Cerebellar cortex (tissue), 1 donor: ENCODE data around the gene CACHD1.
A peak's percentile ranks its signal among the peaks of the same experiment; 100 is the strongest.
"Not testable (repeated sequence)": the region's sequence is repeated elsewhere in the genome, so short reads cannot be mapped to it uniquely, and the experiment has no call there.

Experiments used
- DNase-seq: peaks from one replicate; pipeline ENCODE4 v3.0.0-alpha.2; 2015; ENCODE audit warnings: low spot score

Gene CACHD1

DNA sequence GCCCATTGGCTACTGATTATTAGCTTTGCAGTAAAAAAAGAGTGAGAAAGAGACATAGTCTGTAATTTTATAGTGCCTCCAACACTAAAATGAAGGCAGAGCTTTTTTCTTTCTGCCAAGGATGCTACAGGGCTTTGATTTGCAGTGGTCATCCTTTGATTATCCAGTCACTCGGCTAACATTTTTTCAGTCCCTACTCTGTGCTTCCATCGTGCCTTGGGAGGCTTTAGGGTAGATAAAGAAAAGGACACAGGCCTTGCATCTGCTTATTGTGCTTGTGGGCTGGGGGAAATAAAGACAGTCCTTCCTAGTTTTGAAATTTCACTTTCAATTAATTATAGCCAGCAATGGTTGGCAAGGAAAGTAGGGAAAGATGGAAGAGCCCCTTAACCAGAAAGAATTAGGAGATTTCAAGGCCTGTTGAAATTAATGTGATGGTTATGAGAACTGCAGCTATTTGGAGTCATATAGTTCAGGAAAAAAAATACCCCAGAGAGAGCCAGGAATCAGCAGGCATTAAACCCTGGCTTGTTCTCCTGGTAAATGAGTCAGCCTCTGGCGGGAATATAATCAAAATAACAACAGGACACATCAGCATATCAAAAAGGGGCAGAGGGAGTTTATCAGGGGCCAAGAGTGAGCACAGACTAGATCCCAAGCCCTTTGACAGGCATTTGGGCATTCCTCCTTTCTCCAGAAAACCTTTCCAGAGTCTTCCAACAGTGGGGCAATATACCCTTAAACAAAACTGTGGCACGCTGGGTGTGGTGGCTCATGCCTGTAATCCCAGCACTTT, 27.4 kb downstream of the CACHD1 start:
- DNase-seq: no peak

DNA sequence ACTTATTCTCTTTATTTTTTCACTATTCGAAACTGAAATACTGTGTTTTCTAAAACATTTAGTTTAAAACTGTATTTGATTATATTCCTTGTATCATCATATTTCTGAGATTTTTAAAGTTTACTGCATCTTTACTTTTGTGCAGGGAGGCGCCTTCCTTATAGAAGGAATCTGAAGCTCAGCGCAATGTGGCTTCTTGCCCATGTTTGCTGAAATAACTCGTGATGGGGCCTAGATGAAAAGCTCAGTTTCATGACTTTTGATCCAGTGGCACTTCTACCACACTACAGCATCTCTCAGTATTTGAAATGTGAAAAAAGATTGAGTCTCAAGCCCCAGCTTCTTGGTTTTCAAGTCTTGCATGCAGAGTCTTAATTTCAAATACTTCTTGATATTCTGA, 28.4 kb downstream of the CACHD1 start:
- no peak for DNase-seq

DNA sequence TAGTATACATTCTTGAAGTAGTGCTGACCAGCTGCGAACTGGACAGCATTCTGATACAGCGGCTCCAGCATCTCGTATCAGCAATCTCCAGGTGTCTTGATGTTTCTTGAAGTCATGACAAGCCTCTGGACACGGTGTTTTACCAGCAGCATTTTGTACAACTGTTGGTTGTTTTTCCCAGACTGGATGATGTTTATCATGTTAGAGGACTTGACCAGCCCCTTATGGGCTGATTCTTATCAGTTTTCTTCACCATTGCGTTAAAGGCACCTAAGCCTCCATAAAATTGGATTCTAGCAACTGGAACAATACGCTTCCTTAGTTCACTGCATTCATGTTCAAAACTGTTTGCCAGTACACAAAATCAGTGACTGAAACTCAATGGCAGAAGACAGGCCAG, 29.1 kb downstream of the CACHD1 start:
- no peak for DNase-seq

DNA sequence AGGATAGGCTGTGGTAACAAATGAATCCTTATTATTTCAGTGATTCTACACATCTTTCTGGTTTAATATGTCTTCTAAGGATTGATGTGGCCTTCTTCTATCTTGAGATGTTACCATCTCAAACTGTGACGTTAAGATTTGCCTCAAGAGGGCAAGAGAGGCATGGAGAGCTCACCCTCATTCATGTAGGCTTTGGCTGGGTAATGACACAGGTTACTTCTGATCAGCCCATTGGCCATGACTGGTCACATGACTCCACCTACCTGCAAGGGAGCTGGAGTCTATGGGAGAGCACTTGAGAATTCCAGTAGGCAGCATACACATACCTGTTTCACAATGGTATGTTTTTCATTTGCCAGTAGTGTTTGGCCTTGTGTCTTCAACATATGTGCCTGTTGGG, 30.0 kb downstream of the CACHD1 start:
- DNase-seq: no peak

DNA sequence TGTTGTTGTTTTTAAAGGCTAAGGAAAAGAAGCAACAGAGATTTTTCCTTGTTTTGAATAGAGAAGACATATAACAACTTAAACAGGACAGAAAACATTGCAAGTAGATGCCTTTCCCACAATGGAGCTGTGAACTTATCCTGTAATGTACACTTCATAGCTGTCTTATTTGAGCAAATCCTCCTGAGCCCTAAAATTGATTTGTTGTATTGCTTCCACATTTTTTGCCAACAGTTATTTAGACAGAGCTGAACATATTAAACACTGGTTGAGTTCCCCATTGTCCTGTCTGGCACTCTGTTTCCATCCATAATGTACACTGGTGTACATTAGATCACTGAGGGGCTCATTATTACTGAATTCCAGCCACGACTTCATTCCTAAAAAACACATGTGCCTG, 32.2 kb downstream of the CACHD1 start:
- DNase-seq: no peak

DNA sequence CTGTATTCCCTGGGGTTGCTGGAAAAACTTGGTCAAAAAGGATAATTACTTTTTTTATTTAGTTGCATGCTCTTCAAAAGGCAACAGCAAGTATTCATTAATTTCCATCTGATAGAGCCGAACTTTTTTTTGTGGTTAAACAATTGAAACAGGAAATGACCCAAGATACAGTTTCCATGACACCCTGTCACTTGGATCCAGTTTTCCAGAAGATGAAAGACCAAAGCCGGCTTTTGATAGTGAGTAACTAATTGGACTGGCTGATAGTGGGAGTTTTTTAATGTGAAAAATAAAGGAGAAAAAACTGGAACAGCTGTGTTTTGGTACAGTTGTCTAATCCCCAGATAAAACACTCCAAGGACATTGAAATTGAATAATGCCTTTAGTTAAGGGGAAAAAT, 33.0 kb downstream of the CACHD1 start:
- no peak for DNase-seq

DNA sequence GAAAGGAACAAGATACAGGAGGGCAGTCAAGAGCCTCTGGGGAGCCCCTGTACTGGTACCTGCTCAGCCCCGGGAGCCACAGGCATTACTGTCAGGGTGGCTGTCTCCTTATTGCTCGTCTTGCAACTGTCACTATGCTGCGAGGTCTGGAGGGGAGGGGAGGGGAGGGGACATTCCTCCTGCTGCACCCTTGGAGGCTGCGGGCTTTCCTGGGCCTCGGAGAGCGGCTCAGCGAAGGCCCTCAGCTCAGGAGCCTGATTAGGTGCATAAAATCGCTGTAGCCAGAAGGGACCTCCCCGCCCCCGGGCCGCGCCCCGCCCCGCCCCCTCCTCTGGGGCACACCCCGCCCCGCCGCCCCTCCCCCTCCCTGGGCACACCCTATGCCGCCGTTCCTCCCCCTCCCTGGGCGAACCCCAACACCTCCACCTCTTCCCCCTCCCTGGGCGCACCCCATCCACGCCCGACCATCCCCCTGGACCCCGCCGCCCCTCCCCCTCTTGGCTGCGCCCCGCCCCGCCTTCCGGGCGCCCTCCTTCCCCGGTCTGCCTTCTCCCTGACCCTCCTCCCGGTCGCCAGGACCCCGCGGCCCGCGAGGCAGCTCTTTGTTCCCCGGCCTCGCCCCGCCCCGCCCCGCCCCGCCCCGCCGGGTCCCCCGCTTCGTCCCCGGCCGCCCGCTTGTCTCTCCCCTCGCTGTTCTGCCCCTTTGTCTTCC, 35.5 kb downstream of the CACHD1 start:
- DNase-seq: no peak

DNA sequence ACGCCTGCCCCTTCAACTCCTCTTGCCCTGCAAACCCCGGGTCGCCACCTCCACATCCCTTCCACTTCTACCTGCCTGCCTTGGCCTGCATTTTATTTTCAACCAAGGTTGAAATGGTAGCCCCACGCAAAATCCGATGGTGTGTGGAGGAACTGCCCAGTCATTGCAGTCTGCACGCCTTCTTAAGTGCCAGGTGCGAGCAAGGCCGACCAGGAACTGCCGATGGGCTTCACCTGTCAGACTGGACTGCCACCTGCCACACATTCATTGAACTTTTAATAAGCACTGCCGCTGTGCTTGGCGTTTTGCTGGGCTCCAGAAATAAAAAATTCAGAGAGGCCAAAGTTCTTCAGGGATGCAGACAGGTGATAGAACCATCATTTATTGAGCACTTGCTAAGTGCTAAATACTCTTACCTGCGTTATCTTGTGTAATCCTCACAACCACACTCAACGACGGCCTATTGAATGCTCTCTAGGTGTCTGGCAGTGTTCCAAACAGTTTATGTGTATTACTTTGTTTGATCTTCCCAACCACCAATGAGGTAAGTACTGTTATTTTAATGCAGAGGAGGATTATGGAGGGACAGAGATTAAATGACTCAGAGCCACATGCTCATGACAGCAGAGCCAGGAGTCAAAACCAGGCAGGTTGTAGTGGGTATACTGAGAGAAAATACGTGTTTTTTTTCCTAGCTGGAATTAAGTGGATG, 36.2 kb downstream of the CACHD1 start:
- DNase-seq: no peak

DNA sequence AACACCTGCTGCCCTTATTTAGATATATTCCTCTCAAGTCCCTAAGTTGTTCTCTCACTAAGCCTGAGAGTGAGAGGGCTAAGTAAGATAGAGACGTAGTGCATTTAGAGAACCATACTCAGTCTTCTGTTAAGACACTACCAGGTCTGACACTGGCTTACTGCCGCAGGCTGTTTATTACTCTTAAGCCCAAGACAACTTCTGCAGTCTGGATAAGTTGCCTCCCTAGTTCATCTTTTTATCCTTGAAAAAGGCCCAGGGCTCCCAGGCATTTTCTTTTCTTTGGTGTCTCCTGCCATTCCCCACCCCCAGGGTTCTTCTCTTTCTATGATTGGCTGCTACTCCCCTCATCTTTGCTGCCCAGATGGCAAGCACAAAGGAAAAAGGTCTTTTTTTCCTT, 38.7 kb downstream of the CACHD1 start:
- no peak for DNase-seq

DNA sequence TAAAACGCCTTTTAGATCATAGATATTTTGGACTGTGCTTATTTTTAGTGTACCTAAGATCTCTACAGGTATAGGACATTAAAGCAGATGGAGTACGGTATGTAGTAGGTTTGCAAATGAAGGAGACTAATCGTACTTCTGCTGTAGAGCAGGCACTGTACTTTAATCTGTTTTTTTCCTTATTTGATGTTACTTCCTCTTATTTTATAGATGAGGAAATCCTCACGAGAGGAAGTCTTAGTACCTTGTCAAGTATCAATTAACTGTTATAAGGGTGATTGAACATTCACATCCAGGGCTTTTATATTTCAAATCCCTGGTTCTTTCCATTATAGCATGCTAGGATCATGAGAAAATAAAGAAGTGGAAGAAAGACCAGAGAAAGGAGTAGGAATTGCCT, 41.1 kb downstream of the CACHD1 start:
- DNase-seq: no peak

DNA sequence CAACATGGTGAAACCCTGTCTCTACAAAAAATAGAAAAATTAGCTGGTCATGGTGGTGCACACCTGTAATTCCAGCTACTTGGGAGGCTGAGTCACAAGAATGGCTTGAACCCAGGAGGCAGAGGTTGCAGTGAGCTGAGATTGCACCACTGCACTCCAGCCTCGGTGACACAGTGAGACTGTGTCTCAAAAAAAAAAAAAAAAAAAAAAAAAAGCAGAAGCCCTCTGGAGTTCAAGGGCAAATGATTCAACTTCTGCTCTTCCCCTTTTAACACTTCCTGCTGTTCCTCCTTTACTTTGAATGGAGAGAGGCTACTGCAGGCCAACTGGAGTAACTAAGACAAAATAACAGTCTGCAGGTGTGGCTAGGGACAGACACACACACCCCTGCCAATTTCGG, 42.3 kb downstream of the CACHD1 start:
- not testable (repeated sequence) for DNase-seq

DNA sequence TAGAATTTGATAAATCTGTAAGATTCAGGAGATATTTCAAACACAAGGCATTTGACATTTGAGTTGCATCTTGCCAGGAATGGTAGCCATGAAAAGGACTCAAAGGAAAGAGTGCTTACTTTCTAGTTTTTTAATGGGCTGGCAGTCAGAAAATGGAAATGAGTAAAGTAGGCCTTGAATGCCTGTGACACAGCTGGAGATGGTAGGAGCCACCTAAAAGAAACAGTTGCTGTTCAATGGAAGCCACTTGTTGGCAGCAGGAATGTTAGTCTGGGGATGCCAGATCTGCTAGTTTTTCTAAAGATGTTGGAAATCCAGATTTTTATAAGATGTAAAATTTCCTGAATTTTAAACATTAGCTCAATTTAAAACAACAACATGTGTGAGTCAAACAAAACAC, 43.6 kb downstream of the CACHD1 start:
- no peak for DNase-seq

DNA sequence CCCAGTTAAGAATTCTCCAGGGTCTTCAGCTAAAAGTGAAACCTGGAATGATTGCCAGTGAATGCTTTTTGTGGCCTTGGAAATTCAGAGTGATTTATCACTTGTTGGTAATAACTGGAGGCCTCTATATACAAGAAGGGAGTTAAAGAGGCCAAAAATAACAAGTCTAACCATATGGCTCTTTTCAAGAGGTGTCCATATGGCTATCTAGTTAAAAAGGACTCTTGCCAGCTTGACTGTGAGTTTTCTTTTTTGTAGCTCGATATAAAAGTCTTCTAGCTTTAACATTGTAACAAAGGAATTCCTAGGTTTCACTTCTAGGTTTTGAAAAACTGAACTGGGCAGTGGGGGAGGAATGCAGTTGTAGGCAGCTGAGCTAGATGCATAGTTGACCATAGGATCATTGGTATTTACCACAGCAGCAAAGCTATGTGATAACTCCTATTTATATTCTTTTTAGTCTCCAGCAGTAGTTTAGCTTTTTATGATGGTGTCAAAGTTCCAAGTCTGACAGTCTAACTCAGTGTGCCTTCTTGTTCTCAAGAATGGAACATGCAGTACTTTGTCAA, 44.4 kb downstream of the CACHD1 start:
- DNase-seq: peak; percentile 79

DNA sequence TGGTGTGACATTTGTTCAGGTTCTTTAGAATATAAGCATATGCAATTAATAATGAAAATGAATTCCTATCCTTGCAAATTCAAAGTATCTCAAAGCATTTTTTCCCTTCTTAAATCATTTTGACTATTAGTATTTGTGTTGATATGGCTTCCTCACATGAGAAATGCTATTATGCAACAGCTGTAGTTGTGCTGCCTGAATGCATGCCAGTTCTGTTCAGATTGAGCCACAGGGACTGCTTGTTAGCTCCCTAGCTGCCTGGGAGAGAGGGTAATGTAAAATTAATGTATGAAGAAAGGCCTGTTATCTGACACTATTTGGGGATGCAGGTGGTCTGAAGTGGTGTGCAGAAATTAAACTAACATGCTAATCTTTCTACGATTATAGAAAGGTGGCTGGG, 45.5 kb downstream of the CACHD1 start:
- peak; percentile 48 for DNase-seq

DNA sequence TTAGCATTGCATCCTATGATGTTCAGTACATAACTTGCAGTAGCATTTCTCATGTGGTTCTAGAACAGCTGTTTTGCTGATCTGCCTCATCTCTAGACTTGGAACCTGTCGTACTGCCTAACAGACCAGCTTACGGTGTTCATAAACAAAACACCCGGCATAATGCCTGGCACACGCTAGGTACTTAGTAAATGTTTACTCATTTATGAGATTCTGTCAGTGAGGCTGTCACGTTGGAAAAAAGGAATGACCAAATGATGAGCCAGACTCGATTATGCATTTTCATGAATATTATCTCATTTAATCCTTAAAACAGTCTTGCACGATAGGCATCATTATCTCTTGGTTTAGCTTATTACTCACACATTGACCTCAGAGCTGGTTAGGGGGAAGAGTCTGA, 46.4 kb downstream of the CACHD1 start:
- no peak for DNase-seq

DNA sequence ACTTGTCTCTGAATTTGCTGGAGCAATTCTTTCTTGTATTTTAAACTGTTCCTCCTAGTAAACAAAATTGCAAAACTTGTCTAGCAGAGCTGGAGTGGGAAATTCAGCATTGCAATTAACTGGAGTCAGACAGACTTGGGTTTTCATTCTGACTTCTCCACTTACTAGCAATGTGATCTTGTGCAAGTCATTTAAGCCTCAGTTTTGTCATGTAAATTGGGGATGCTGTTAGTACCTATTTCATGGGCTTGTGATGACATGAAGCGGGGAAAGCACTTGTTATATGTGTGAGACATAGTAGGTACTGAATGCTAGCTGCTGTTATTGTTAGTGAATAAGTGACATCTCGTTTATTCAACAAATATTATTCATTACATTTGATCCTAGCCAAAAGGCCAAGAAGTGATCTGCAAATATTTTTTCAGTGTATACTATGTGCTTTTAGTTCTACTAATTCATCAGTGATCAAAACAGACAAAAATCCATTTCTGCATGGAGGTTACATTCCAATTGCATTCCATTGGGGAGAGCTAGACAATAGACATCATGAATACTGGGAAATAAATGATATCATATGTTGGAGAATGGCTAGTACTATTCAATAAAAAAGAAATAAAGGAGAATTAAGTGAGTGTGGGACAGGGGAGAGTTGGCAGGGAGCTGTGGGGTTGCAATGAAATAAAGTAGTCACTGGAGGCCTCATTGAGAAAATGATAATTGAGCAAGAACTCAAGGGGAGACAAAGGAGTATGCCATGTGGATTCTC, 47.1 kb downstream of the CACHD1 start:
- no peak for DNase-seq

DNA sequence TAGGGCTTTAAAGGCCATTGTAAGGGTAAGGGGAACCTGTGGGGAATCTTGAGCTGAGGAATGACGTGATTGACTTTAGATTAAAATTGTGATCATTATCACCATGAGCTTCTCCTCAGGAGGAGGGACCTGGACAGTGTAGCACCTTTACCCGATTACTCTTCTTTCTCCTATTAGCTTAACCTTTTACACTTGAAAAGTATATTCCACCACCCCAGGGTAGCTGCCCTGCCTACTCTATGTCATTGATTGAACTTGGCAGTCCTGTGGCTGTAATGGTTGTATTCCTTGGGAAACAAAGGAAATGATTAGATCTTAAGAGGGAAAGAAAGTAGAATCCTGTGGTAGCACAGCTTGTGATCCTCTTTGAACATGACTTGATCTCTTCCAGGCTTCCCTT, 47.7 kb downstream of the CACHD1 start:
- DNase-seq: no peak

DNA sequence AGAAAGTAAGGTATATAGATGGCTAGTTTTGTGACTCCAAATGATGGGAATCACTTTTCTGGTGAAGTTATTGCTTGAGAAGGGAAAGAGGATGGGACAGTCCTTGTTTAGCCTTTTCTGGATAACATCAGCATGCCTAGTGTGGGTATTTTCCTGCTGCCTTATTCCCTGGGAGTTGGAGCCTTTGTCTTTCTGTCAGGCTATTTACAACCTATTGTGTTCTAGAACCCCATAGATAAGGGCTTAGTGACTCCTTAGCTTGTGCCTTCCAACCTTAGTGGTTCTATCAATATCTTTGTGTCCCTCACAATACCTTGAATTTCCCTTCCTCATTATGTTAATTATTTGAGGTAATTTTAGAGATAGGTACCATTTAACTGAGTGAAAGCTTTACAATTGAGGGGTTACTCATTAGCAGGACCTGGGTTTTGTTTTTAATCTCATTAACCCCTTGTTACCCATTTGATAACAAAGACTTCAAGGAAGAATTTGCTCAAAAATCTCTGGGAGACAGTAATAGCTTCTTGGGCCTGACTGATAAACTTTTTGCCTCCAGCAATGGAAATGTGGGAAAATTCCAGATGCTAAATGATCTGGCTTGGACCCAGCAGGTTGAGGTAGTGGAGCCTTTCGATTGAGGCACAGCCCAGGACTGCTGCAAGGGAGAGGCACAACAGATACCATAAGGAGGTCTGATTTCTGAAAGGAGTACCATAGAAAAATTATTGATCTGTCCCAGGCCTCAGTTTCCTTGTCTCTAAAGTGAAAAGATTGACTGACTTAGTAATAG, 49.0 kb downstream of the CACHD1 start:
- DNase-seq: no peak

DNA sequence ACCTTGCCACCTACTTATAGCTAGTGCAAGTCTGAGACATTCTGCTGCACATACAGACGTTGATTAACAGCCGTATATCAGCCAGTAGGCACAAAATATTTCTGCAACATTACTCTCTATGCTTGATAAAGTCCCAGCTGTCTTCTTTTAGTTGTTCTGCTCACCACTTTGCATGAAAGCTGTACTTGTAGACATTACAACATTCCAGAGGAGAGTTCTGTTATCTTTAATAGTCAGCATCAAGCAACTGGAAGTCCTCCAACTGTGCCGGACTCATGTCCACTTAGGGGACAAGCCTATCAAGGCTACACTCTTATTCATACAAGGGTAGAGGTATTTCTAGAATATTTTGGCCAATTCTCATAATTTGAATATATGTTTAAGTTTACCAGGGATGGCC, 50.0 kb downstream of the CACHD1 start:
- no peak for DNase-seq

DNA sequence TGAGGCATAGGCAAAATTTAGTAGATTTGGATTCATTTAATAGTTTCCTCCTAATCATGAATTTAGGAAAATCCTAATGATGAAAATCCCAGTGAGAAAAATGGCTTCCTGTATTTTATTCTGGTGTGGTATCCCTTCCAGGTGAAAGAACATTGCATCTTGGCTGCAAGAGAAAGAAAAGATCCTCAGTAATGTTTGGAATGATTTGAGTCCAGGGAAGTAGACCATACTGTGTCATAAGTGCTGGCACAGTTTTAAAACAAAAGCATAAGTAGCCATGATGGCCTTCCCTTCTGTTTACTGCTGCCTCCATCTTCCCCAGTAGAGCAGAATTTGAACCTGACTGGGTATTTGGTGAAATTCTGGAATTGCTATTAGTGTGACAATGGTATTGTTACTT, 52.8 kb downstream of the CACHD1 start:
- DNase-seq: no peak
